ENCODE data around the gene ATP6V0C. TPM values are rescaled to one million over a fixed set of nuclear protein-coding genes. Genes with fewer than 3 reads are reported as not detected.

The ATP6V0C gene
- total and polyA plus RNA-seq, 7 donors = 116 to 241 (median 177) TPM

Other genes starting within 250 kb of the ATP6V0C start
- 100 to 1,000 TPM; 165 to 251 (median 187) TPM for gene RNPS1, start 245.8 kb upstream of the ATP6V0C start, total RNA-seq
- gene RNPS1, start 245.8 kb upstream of the ATP6V0C start, polyA plus RNA-seq = 100 to 1,000 TPM; 193 to 441 (median 352) TPM
- gene ABCA3, start 173.2 kb upstream of the ATP6V0C start, total RNA-seq = 1 to 10 TPM; 8.6 to 9.4 (median 9.0) TPM
- gene ABCA3, start 173.2 kb upstream of the ATP6V0C start, polyA plus RNA-seq = 1 to 10 TPM; 2.2 to 5.2 (median 3.0) TPM
- 1 to 10 TPM; 1.2 to 1.8 (median 1.7) TPM for gene CCNF, start 84.5 kb upstream of the ATP6V0C start, total RNA-seq
- 1 to 10 TPM; 1.1 to 2.3 (median 1.7) TPM for gene CCNF, start 84.5 kb upstream of the ATP6V0C start, polyA plus RNA-seq
- 1 to 10 TPM in 1 of 4 donors, under 1 TPM in 3; 0.25 to 1.1 (median 0.47) TPM for gene TEDC2, start 53.8 kb upstream of the ATP6V0C start, total RNA-seq
- gene TEDC2, start 53.8 kb upstream of the ATP6V0C start, polyA plus RNA-seq = 1 to 10 TPM in 2 of 3 donors, under 1 TPM in 1; 0.34 to 3.0 (median 1.2) TPM
- under 1 TPM in 3 of 4 donors, not detected in 1; 0.13 to 0.20 (median 0.14) TPM for gene NTN3, start 42.7 kb upstream of the ATP6V0C start, total RNA-seq
- gene NTN3, start 42.7 kb upstream of the ATP6V0C start, polyA plus RNA-seq = under 1 TPM in 1 of 3 donors, not detected in 2; 0.01 TPM
- gene TBC1D24, start 38.8 kb upstream of the ATP6V0C start, total RNA-seq = 1 to 10 TPM; 6.0 to 8.9 (median 6.5) TPM
- gene TBC1D24, start 38.8 kb upstream of the ATP6V0C start, polyA plus RNA-seq = 1 to 10 TPM; 3.2 to 5.4 (median 4.8) TPM
- gene AMDHD2, start 6.4 kb downstream of the ATP6V0C start, total RNA-seq = 10 to 100 TPM in 1 of 4 donors, 1 to 10 TPM in 3; 5.7 to 12.4 (median 9.3) TPM
- gene AMDHD2, start 6.4 kb downstream of the ATP6V0C start, polyA plus RNA-seq = 10 to 100 TPM in 2 of 3 donors, 1 to 10 TPM in 1; 5.4 to 12.6 (median 11.8) TPM
- gene CEMP1, start 17.5 kb downstream of the ATP6V0C start, total RNA-seq = under 1 TPM in 1 of 4 donors, not detected in 3; 0.22 TPM
- under 1 TPM; 0.16 to 0.32 (median 0.17) TPM for gene CEMP1, start 17.5 kb downstream of the ATP6V0C start, polyA plus RNA-seq
- 10 to 100 TPM; 29.7 to 44.5 (median 36.6) TPM for gene PDPK1, start 24.1 kb downstream of the ATP6V0C start, total RNA-seq
- gene PDPK1, start 24.1 kb downstream of the ATP6V0C start, polyA plus RNA-seq = 10 to 100 TPM; 12.9 to 32.6 (median 14.3) TPM
- 10 to 100 TPM in 3 of 4 donors, 1 to 10 TPM in 1; 9.1 to 18.0 (median 16.7) TPM for gene KCTD5, start 168.6 kb downstream of the ATP6V0C start, total RNA-seq
- 10 to 100 TPM; 10.8 to 65.8 (median 24.1) TPM for gene KCTD5, start 168.6 kb downstream of the ATP6V0C start, polyA plus RNA-seq
- under 1 TPM in 2 of 4 donors, not detected in 2; 0.22 to 0.34 TPM for gene PRSS27, start 206.3 kb downstream of the ATP6V0C start, total RNA-seq
- under 1 TPM; 0.07 to 0.20 (median 0.08) TPM for gene PRSS27, start 206.3 kb downstream of the ATP6V0C start, polyA plus RNA-seq
- gene SRRM2, start 238.7 kb downstream of the ATP6V0C start, total RNA-seq = 100 to 1,000 TPM; 277 to 413 (median 316) TPM
- gene SRRM2, start 238.7 kb downstream of the ATP6V0C start, polyA plus RNA-seq = 100 to 1,000 TPM; 183 to 226 (median 216) TPM